Endothelial cell of umbilical vein (primary cell): ENCODE results near the gene H2AZ1. TPM values are rescaled to one million over a fixed set of nuclear protein-coding genes. Genes with fewer than 3 reads are reported as not detected.

ENCODE experiments used
- BruUV-seq: library from RNA; stranded (reverse); fragments of 400-500 nt; replicated peaks from 2 replicates; lab custom pipeline; 2021; lab: Mats Ljungman, UMichigan
- CTCF ChIA-PET: fragments of 300-600, 350-600 bp; sonication (Branson Sonifier 250); formaldehyde crosslinking; loops from one replicate; lab custom pipeline; 2021; ENCODE audit warnings: antibody characterized with exemption, inconsistent platforms; lab: Charles Lee
- POLR2A ChIA-PET: fragments of 300-600, 350-600 bp; sonication (Branson Sonifier 250); formaldehyde crosslinking; loops from one replicate; lab custom pipeline; 2021; ENCODE audit warnings: antibody characterized with exemption, inconsistent platforms; lab: Charles Lee
- DNase-seq: peaks from one replicate; pipeline ENCODE4 v3.0.0-alpha.2; 2011; ENCODE audit warnings: low read depth, low spot score
- FAIRE-seq: peaks from 2 replicates; lab custom pipeline; 2011; peaks lifted over from hg19 to GRCh38; lab: Jason Lieb, UNC
- H2AFZ ChIP-seq: 2 replicates; pipeline ENCODE4 v1.6.0; 2012; ENCODE audit warnings: low read depth, low read length, control low read depth, inconsistent platforms
- H3K27ac ChIP-seq: 2 replicates; pipeline ENCODE4 v1.5.1; 2011; ENCODE audit warnings: low read depth, mild to moderate bottlenecking, control low read depth, low read length, moderate library complexity; ENCODE audit not compliant: insufficient read depth
- H3K27me3 ChIP-seq, 2 experiments: 2 replicates each; pipeline versions ENCODE4 v1.6.0 to v1.6.1; 2011; ENCODE audit warnings: low read length in 2 of 2, mixed read lengths in 1 of 2; ENCODE audit not compliant: control insufficient read depth in 2 of 2, insufficient read depth in 2 of 2
- H3K36me3 ChIP-seq, 2 experiments: 2 replicates in 1 of 2; 3 replicates in 1 of 2; pipeline ENCODE4 v1.5.1; 2011; ENCODE audit warnings: low read length in 2 of 2, mild to moderate bottlenecking in 1 of 2, moderate library complexity in 1 of 2; ENCODE audit not compliant: control insufficient read depth in 2 of 2, insufficient read depth in 2 of 2; ENCODE audit errors: extremely low read depth in 1 of 2
- H3K4me1 ChIP-seq: 3 replicates; pipeline ENCODE4 v1.5.1; 2011; ENCODE audit warnings: mild to moderate bottlenecking, low read length; ENCODE audit not compliant: control insufficient read depth, insufficient read depth; ENCODE audit errors: extremely low read depth
- H3K4me2 ChIP-seq: 2 replicates; pipeline ENCODE4 v1.6.1; 2011; ENCODE audit warnings: low read length, control low read depth, mixed read lengths; ENCODE audit not compliant: insufficient read depth
- H3K4me3 ChIP-seq, 3 experiments: fragments of 200-600 bp in 1 of 3; sonication (generic), shearing (Covaris generic) in 1 of 3; replicated peaks in 1 of 3; 2 replicates each; pipeline ENCODE4 v1.5.1; 2011 to 2016; ENCODE audit warnings: control low read depth in 3 of 3, low read length in 3 of 3, mild to moderate bottlenecking in 2 of 3, inconsistent platforms in 1 of 3, low read depth in 1 of 3, moderate library complexity in 1 of 3; ENCODE audit not compliant: insufficient read depth in 1 of 3
- H3K79me2 ChIP-seq: 2 replicates; pipeline ENCODE4 v1.6.0; 2012; ENCODE audit warnings: low read length, inconsistent platforms; ENCODE audit not compliant: control insufficient read depth, insufficient read depth
- H3K9ac ChIP-seq: replicated peaks from 2 replicates; pipeline ENCODE3; 2011; ENCODE audit warnings: low read length, control low read depth; ENCODE audit not compliant: insufficient read depth; ENCODE audit errors: extremely low read depth
- H3K9me1 ChIP-seq: replicated peaks from 3 replicates; pipeline ENCODE4 v1.6.0; 2011; ENCODE audit warnings: mild to moderate bottlenecking, low read length; ENCODE audit not compliant: control insufficient read depth, insufficient read depth; ENCODE audit errors: extremely low read depth
- H3K9me3 ChIP-seq: replicated peaks from 2 replicates; pipeline ENCODE4 v1.5.1; 2012; ENCODE audit warnings: low read length, inconsistent platforms; ENCODE audit not compliant: control insufficient read depth, insufficient read depth
- H4K20me1 ChIP-seq: replicated peaks from 2 replicates; pipeline ENCODE3; 2011; ENCODE audit warnings: mild to moderate bottlenecking, low read length; ENCODE audit not compliant: control insufficient read depth, insufficient read depth; ENCODE audit errors: extremely low read depth
- CTCF ChIP-seq, 2 donors: IDR thresholded peaks; 1 replicate in 1 of 2; 2 replicates in 1 of 2; pipeline ENCODE4 v1.5.1; 2011; ENCODE audit warnings: low read length in 2 of 2, mild to moderate bottlenecking in 2 of 2, moderate library complexity in 2 of 2, control low read depth in 1 of 2, inconsistent platforms in 1 of 2, low read depth in 1 of 2; ENCODE audit not compliant: insufficient read depth in 1 of 2; ENCODE audit errors: extremely low read depth in 1 of 2
- EZH2 ChIP-seq: IDR thresholded peaks from 2 replicates; pipeline ENCODE4 v1.6.1; 2012; ENCODE audit warnings: borderline replicate concordance, low read depth, mild to moderate bottlenecking, moderate library complexity, low read length, inconsistent platforms; ENCODE audit not compliant: severe bottlenecking
- FOS ChIP-seq: IDR thresholded peaks from 2 replicates; pipeline ENCODE4 v1.6.1; 2011; ENCODE audit warnings: mild to moderate bottlenecking, low read length, moderate library complexity, borderline replicate concordance; ENCODE audit not compliant: insufficient read depth
- GATA2 ChIP-seq: IDR thresholded peaks from 2 replicates; pipeline ENCODE4 v1.7.0; 2011; ENCODE audit warnings: low read depth, mild to moderate bottlenecking, moderate library complexity, mixed read lengths, low read length; ENCODE audit not compliant: insufficient read length, insufficient read depth
- JUN ChIP-seq: IDR thresholded peaks from 2 replicates; pipeline ENCODE4 v1.6.1; 2011; ENCODE audit warnings: borderline replicate concordance, low read depth; ENCODE audit not compliant: insufficient read length, insufficient read depth
- MAX ChIP-seq: IDR thresholded peaks from 2 replicates; pipeline ENCODE4 v1.6.1; 2011; ENCODE audit not compliant: insufficient read depth, insufficient read length
- MYC ChIP-seq: IDR thresholded peaks from one replicate; pipeline ENCODE4 v1.6.1; 2011; ENCODE audit warnings: mild to moderate bottlenecking, low read depth, low read length
- POLR2A ChIP-seq: IDR thresholded peaks from 2 replicates; pipeline ENCODE4 v1.6.1; 2012; ENCODE audit warnings: low read depth, mild to moderate bottlenecking, control low read depth, low read length
- POLR2AphosphoS5 ChIP-seq: IDR thresholded peaks from 2 replicates; pipeline ENCODE4 v1.6.1; 2012; ENCODE audit warnings: low read depth, mild to moderate bottlenecking, control low read depth, low read length, moderate library complexity; ENCODE audit not compliant: insufficient read depth
- dilution Hi-C: fragments of 300-500 bp; cut with MboI; formaldehyde crosslinking; loops from one replicate; pipeline ENCODE4 v1.15.0; 2019; ENCODE audit warnings: low sequenced_read_pairs; ENCODE audit not compliant: extremely low pct_ligation_motif_present
- intact Hi-C: fragments of 100-400 bp; cut with micrococcal nuclease; formaldehyde crosslinking; loops from one replicate; pipeline ENCODE4 v1.10.0; 2022
- polyA plus RNA-seq, 4 experiments: library from polyadenylated mRNA; depleted of rRNA in 3 of 4; stranded (reverse) in 3 of 4; unstranded in 1 of 4; fragments of >200 nt; gene quantifications; 2 replicates each; pipeline versions ENCODE4 v1.2.1 to v1.2.3, GENCODE V29; 2011 to 2012; ENCODE audit warnings: missing spikeins in 1 of 4
- total RNA-seq: library from RNA; stranded (reverse); gene quantifications from 2 replicates; pipeline ENCODE4 v1.2.3, GENCODE V29; 2021

The H2AZ1 gene
- total and polyA plus RNA-seq, 2 donors (not counting 3 experiments of a cell fraction or from before 2014, with no cell fraction given): 682 to 715 TPM

GRCh38 chr4:99938243-99938753 lies 11.8 kb downstream of the H2AZ1 start:
- no peaks in the 10 kb centered on the region for H3K4me1 ChIP-seq
- DNase-seq (no peak), FAIRE-seq (no peak)
- H3K79me2 ChIP-seq: peaks cover 82% of the 10 kb centered on the region
- no peak overlapping the region for H3K4me2 ChIP-seq
- dilution Hi-C loops (no loop called here), intact Hi-C loops (no loop called here)
- TF ChIP-seq FOS (no peak), EZH2 (no peak), POLR2A (no peak), GATA2 (no peak), MYC (no peak), CTCF (IDR thresholded peaks at IDR 0.05; ENCODE audit: extremely low read depth in 1 of 2, insufficient read depth in 1 of 2, low read depth in 1 of 2, low read length in 2 of 2) (no peak), MAX (no peak), JUN (no peak), POLR2AphosphoS5 (no peak)
- no peak overlapping the region for H2AFZ ChIP-seq
- no peaks in the 10 kb centered on the region for H3K36me3 ChIP-seq
- CTCF ChIA-PET: interaction anchor here (0.6 kb wide), 1 partner anchor 41 kb away, joined by 3 read pairs; no protein-coding TSS in a partner anchor
- BruUV-seq: no TSS peak
- H3K4me3 ChIP-seq: no peak overlapping the region
- H3K27me3 ChIP-seq: no peaks in the 10 kb centered on the region
- no peaks in the 10 kb centered on the region for H3K9me3 ChIP-seq
- no peak overlapping the region for H3K27ac ChIP-seq
- H4K20me1 ChIP-seq: peaks cover 5% of the 10 kb centered on the region
- H3K9ac ChIP-seq: no peak overlapping the region
- H3K9me1 ChIP-seq: no peaks in the 10 kb centered on the region
- POLR2A ChIA-PET: no interaction called here
